Activated CD8-positive, alpha-beta memory T cell treated with anti-CD3 and anti-CD28 coated beads for 24 hours (primary cell): ENCODE measurements around the gene RGS13.

Source experiments
- DNase-seq: peaks from one replicate; pipeline ENCODE4 v3.0.0-alpha.2; 2020

The RGS13 gene

GRCh38 chr1:192627901-192628300, 8.0 kb upstream of the RGS13 start:
- DNase-seq = no peak

DNA sequence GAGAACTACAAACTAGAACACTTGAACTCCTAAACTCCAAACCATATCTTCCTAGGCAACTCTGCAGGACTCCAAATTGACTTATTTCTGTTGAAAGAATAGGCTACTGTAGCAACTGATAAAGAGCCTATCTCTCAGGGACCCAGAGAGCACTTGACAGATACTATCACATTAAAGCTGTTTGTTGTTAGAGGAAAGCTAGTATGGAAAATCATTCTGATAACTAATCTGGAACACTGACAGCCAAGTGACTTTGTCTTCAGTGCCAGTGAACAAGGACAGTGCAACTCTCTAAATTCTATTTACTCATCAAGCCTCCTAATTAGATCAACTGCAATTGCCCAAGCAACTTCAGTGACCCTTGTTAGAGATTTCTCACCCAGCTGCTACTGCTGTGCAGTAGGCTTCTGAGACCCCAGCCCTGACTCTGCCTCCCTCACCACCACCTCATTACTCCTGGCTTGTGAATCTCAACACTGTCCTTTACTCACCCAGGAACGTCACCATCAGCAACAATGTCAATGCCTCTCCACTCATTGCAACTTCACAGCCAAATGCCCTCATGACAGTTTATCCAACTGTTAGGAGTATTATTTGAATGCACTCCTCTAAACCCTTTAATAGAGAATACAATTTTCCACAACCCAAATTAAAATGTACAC, 7.4 kb upstream of the RGS13 start:
- DNase-seq = no peak

- no peak for DNase-seq
These were observed 6.3 kb upstream of the RGS13 start for GRCh38 chr1:192629612-192630011.

DNA sequence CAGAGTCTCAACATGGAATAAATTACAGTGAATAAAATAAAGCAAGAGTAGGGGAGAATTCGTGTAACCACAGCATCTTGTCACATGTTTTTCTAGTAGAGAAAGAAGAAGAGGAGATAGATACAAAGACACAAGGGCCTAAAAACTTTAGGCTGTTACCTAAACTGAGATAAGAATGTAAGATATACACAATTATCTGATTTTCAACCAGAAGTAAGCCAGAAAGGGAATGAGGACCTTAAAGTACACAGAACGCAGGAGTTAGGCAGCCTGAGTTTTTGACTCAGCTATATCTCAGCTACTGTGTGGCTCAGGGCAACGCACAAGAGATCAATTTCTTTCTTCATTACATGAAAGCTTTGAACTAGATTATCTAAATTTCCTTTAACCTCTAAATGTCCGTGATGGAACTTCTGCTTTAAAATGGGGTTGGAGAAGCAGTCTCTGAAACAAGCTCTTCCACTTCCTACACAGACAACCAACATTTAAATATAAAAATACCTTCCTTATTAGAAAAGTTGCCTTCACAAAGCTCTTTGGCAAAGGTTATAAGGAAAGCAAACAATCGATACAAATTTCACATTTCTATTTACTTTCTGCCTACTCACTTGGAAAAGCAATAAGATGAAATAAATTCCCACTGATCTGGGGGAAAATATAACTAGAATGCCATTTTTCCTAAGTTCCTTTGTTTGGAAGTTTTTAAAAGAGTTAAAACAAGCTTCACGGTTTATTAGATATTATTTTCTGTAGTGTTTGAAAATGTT, 5.2 kb upstream of the RGS13 start:
- no peak for DNase-seq

- no peak for DNase-seq
These were observed 4.2 kb upstream of the RGS13 start for GRCh38 chr1:192631749-192632148.

GRCh38 chr1:192632188-192632587, 3.8 kb upstream of the RGS13 start:
- DNase-seq = no peak

GRCh38 chr1:192632641-192633532, 3.1 kb upstream of the RGS13 start:
- no peak for DNase-seq

DNA sequence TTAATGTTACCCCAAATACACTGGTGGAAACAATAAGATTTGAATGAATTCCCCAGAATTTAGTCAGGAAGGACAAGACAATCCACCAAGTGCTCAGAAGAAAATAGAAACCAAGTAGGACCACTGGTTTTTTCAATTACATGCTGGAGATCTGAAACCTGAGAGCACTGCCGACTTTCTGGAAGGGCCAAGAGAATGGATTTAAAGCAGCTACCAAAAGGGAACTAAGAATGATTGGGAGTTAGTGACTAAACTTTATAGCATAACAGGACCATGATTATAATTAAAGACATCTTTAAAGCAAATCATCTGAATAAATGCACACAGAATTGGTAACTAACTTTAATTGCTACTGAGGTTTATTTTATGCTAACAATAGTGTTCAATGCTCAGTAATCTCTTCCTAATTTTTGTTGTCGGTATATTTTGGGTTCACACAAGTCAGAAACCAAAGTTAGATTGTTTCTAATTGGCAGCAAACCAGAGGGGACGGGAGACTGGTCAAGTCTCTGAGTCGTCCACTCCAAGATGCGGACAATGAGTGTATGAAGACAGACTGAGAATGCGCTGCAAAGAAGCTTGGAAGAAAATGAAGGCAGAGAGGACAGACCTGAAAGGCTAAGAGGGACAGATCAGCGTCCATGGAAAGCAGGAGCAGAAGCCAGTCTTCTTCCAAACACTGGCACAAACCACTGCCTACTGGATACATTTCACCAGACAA, 2.3 kb upstream of the RGS13 start:
- no peak for DNase-seq

DNA sequence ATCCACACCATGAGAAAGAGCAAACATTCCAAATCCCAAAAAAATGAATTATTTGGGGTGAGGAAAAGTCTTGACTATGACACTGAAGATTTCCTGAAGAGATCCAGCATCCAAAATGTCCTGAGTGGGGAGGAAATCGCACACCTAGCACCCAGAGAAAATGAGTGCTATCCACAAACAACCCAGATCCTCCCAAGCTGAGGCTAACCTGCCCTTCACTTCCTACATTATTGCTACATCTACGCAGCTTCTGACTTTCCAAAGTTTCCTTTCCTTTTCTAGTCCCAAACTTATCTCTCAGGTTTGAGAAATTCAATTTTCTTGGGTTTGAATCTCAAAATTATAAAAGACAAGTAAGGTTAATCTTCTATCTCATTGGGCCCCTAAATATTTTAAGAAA, 906 bp upstream of the RGS13 start:
- DNase-seq = no peak

GRCh38 chr1:192639607-192640368, 3.8 kb downstream of the RGS13 start:
- DNase-seq = no peak

GRCh38 chr1:192652159-192652558, 16.2 kb downstream of the RGS13 start:
- DNase-seq = no peak

DNA sequence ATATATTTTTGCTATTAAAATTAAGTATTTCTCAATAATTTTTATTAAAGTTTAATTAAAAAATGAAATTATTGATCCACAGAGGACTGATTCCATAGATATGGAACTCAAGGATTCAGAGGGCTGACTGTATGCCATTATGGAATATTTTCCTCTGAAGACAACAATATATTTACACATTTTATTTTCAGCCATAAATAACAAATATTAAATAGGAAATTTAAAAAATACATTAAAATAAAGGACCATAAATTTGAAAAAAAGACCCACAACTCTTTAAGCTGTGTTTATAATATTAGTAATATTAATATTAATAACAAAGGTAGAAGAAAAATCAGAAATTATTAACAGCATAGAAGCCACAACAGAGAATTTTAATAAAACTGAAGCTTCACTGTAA, 18.2 kb downstream of the RGS13 start:
- DNase-seq = no peak

DNA sequence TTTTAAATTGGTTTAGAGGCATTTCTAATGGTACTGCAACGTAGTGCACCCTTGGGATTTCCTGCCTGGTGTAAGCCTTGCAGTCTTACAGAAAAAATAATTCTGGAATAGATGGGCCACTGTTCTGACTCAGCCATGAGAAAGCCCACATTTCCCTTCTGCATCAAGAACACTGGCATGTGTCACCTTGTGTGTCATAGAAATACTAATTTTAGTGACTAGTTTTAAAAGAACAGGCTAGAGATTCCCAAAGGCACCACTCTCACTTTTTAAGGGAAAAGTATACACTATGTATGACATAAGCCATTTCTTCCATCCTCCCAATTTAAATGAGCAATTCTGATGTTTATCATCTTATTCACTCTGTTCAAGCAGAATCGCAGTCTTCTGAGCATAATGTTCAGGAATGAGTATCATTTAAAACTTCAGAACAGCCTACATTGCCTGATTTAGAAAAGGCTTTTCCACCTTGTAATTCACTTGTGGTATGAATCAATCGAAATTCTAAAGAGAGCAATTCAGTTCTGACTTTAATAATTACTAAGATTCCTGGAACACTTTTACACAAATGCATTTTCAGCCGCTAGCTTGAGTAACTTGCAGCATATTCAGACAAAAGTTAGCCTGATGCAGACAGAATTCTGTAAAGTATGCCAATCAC, 18.8 kb downstream of the RGS13 start:
- no peak for DNase-seq

- DNase-seq = no peak
These were observed 21.8 kb downstream of the RGS13 start for GRCh38 chr1:192657760-192658159.

DNA sequence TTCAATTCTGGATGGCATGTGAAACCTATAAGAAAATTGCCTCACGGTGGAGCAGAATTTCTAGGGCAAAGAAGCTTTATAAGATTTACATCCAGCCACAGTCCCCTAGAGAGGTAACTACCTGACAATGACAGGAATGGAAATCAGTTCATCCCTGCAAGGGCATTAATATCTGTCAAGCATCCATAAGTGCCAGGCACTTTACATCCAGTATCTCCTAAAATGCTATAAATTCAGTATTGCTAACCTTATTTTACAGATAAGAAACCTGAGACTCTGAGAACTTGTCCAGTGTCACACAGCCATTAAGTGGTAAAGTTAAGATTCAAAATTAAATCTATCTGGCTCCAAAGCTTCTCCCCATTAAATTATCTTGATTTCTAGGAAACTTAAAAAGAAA, 22.3 kb downstream of the RGS13 start:
- DNase-seq = no peak

GRCh38 chr1:192660613-192661012, 24.7 kb downstream of the RGS13 start:
- no peak for DNase-seq

GRCh38 chr1:192668409-192668983, 32.5 kb downstream of the RGS13 start:
- no peak for DNase-seq

- DNase-seq = no peak
These were observed 33.2 kb downstream of the RGS13 start for GRCh38 chr1:192669174-192669573.

- DNase-seq = no peak
These were observed 39.8 kb downstream of the RGS13 start for GRCh38 chr1:192675716-192676115.

DNA sequence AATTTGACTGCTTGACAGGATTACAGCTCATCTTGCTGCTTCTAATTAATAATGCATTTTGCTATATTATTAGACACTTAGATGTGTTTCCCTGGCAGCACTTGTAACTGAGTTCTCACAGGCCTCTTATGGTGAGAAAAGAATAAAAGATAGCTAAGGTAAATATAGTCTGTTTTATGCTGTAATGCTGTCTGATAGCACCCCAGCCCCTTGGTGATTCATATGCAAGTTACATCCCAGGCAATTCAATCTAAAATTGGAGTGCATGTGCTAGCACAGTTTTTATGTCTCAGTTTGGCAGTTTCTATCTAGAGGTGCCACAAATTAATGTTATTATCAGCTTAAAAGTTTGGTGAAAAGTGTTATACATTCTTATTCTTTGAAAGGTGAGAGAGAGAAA, 42.2 kb downstream of the RGS13 start:
- no peak for DNase-seq

DNA sequence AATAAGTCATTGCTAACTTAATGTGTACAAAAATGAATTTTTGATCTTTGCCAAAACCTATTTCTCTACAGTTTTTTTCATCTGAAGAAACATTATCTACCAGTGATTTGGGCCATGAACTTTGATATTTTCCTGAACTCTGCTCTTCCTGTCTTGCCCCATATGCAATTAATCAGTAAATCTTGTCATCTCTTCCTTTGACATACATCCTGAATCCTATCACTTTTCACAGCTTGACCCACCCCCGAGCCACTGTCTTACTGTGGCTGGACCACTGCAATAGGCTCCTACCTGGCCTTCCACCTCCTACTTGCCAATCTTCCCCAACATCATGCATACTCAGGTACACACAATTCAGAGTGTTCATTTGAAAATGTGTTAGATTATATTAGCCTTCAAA, 46.4 kb downstream of the RGS13 start:
- DNase-seq = no peak
